PC-9 (cell line): ENCODE data around the gene TRPV6. TPM values are rescaled to one million over a fixed set of nuclear protein-coding genes. Genes with fewer than 3 reads are reported as not detected.

Source experiments
- BruUV-seq: library from RNA; stranded (reverse); fragments of 400-500 nt; replicated peaks from 2 replicates; lab custom pipeline; 2021; lab: Mats Ljungman, UMichigan
- CTCF ChIA-PET: fragments of 300-600 bp; sonication (Branson Sonifier 250); formaldehyde crosslinking; loops from one replicate; lab custom pipeline; 2022; ENCODE audit warnings: antibody characterized with exemption; lab: Charles Lee
- POLR2A ChIA-PET: fragments of 300-600 bp; sonication (Branson Sonifier 250); formaldehyde crosslinking; loops from one replicate; lab custom pipeline; 2022; ENCODE audit warnings: antibody characterized with exemption; ENCODE audit not compliant: unreplicated experiment; lab: Charles Lee
- DNase-seq, 2 experiments: peaks; one replicate each; pipeline versions ENCODE4 v3.0.0 to v3.0.0-alpha.2; 2015 to 2022; ENCODE audit warnings: mixed read lengths in 1 of 2
- H2AFZ ChIP-seq: fragments of 200-600 bp; sonication (generic); 2 replicates; pipeline ENCODE4 v1.8.1; 2017; ENCODE audit warnings: antibody characterized with exemption
- H3F3A ChIP-seq: fragments of 200-600 bp; sonication (generic); 2 replicates; pipeline ENCODE4 v1.8.1; 2017; ENCODE audit warnings: antibody characterized with exemption, mild to moderate bottlenecking, low read depth; ENCODE audit not compliant: insufficient read depth
- H3K27ac ChIP-seq: fragments of 200-600 bp; sonication (generic); 2 replicates; pipeline ENCODE4 v1.6.1; 2016; ENCODE audit warnings: mixed run types
- H3K27me3 ChIP-seq: fragments of 200-600 bp; sonication (generic); 2 replicates; pipeline ENCODE4 v1.6.1; 2016; ENCODE audit warnings: low read depth, mixed run types; ENCODE audit not compliant: insufficient read depth
- H3K36me3 ChIP-seq: fragments of 200-600 bp; sonication (generic); 2 replicates; pipeline ENCODE4 v1.6.1; 2016; ENCODE audit warnings: low read depth, mixed run types
- H3K4me1 ChIP-seq: fragments of 200-600 bp; sonication (generic); replicated peaks from 2 replicates; pipeline ENCODE4 v1.6.1; 2016; ENCODE audit warnings: mixed run types; ENCODE audit not compliant: insufficient read depth
- H3K4me2 ChIP-seq: fragments of 200-600 bp; sonication (generic); 2 replicates; pipeline ENCODE4 v1.6.1; 2017; ENCODE audit warnings: mixed run types
- H3K4me3 ChIP-seq: fragments of 200-600 bp; sonication (generic); 2 replicates; pipeline ENCODE4 v1.6.1; 2016; ENCODE audit warnings: mixed run types
- H3K79me2 ChIP-seq: fragments of 200-600 bp; sonication (generic); 2 replicates; pipeline ENCODE4 v1.6.1; 2017; ENCODE audit warnings: low read depth, mixed run types
- H3K9me2 ChIP-seq: fragments of 200-600 bp; sonication (generic); 2 replicates; pipeline ENCODE4 v1.8.1; 2017; ENCODE audit warnings: mild to moderate bottlenecking; ENCODE audit not compliant: insufficient read depth
- H3K9me3 ChIP-seq: fragments of 200-600 bp; sonication (generic); 2 replicates; pipeline ENCODE4 v1.8.1; 2016; ENCODE audit warnings: low read depth; ENCODE audit not compliant: insufficient read depth
- H4K20me1 ChIP-seq: fragments of 200-600 bp; sonication (generic); 2 replicates; pipeline ENCODE4 v1.8.1; 2017; ENCODE audit not compliant: insufficient read depth
- EZH2 ChIP-seq: fragments of 200-600 bp; sonication (generic); IDR thresholded peaks from 2 replicates; pipeline ENCODE4 v1.8.0; 2017; ENCODE audit warnings: antibody characterized with exemption, low read depth
- intact Hi-C: fragments of 100-400 bp; cut with micrococcal nuclease; formaldehyde crosslinking; loops from one replicate; pipeline ENCODE4 v1.10.0; 2022; ENCODE audit not compliant: unreplicated experiment
- total RNA-seq: library from RNA; stranded (reverse); gene quantifications from 2 replicates; pipeline ENCODE4 v1.2.3, GENCODE V29; 2021
- TF ChIP-seq, protein P1 (sequence below): fragments of 200-600 bp; sonication (generic); conservative IDR thresholded peaks from 2 replicates; pipeline ENCODE4 v1.6.1; 2017; ENCODE audit warnings: mixed run types, antibody characterized with exemption, mild to moderate bottlenecking, moderate library complexity

The TRPV6 gene
- total RNA-seq, 1 experiment from 2014 or later: 14.7 TPM

DNA sequence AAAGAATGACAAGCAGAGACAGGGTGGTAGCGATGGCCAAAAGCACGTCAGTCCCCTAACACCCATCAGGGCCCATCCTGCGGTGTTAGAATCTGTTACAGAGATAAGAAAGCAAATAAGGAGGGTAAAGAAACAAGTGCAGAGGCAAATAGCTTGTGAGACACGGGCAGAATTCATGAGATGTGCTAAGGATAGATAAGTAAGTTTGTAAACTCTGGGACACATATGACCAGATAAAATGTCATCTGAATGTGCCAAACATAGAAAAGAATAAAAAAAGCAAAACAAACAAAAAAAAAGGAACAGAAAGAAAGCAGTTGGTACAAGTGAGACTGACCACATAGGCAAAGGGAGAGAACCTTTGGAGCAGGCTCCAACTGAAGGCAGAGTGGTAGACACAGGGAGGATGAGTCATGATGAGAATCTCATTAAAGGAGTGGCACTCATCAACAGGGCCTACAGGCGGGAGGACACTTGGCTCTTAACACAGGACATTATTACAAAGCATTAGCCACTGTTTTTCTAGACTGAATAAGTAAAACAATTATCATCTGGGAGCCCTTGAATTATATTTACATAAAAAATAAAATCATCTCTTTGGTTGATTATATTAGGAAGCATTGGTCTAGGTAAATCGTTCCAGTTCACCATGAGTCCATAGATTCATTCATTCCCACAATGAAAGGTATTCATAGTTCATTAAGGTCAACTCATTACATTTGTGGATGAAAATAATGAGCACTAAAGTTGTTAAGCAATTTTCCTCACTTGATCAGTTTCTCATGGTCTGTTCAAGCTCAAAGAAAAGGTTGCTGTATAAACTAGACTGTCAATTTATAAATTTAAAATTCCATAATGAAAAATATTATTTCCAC is 52.1 kb downstream of the TRPV6 start:
- intact Hi-C loops: no loop called here
- Histone ChIP-seq H3K9me3 (peaks cover 9% of the 10 kb centered on the region), H3K4me3 (no peak overlapping the region), H3K4me2 (no peak overlapping the region), H3K27me3 (no peaks in the 10 kb centered on the region), H3F3A (peaks cover 17% of the 10 kb centered on the region), H3K4me1 (peaks cover 36% of the 10 kb centered on the region), H4K20me1 (no peaks in the 10 kb centered on the region), H3K36me3 (no peaks in the 10 kb centered on the region), H3K79me2 (no peaks in the 10 kb centered on the region), H3K9me2 (no peaks in the 10 kb centered on the region), H2AFZ (no peak overlapping the region), H3K27ac (peak overlapping the region; percentile 54; the same call in 1 of the 2 replicates)
- ChIA-PET POLR2A (no interaction called here), CTCF (no interaction called here)
- no peak for DNase-seq
- TF ChIP-seq EZH2: no peak
- TF ChIP-seq, protein P1, sequence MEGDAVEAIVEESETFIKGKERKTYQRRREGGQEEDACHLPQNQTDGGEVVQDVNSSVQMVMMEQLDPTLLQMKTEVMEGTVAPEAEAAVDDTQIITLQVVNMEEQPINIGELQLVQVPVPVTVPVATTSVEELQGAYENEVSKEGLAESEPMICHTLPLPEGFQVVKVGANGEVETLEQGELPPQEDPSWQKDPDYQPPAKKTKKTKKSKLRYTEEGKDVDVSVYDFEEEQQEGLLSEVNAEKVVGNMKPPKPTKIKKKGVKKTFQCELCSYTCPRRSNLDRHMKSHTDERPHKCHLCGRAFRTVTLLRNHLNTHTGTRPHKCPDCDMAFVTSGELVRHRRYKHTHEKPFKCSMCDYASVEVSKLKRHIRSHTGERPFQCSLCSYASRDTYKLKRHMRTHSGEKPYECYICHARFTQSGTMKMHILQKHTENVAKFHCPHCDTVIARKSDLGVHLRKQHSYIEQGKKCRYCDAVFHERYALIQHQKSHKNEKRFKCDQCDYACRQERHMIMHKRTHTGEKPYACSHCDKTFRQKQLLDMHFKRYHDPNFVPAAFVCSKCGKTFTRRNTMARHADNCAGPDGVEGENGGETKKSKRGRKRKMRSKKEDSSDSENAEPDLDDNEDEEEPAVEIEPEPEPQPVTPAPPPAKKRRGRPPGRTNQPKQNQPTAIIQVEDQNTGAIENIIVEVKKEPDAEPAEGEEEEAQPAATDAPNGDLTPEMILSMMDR: no peak
- BruUV-seq: no TSS peak

DNA sequence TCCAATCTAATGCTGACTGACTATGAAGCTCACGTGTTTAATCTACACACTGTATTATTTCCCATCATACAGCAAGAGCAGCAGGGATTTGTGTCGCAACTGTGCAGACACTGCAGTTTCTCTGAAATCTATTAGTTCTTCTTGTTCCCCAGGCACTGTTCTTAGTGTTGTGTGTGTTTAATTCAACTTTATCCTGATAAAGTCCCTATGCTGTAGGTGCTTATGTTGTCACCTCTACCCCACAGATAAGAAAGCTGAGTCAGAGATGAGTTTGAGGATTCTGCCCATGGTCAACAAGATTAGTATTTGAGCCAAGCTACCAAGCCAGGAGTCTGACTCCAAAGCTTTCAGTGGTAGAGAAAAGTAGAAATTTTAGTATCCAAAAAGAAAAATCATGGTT is 53.1 kb downstream of the TRPV6 start:
- CTCF ChIA-PET: interaction anchor here (0.6 kb wide), 1 partner anchor 509 kb away, joined by 5 read pairs; no protein-coding TSS in a partner anchor
- Histone ChIP-seq H3K4me3 (no peak overlapping the region), H2AFZ (0 out of 2 replicates have a peak overlapping the region, but pooled peaks have one; percentile 1), H4K20me1 (no peaks in the 10 kb centered on the region), H3F3A (peaks cover 19% of the 10 kb centered on the region), H3K36me3 (no peaks in the 10 kb centered on the region), H3K9me3 (peaks cover 9% of the 10 kb centered on the region), H3K4me1 (peaks cover 43% of the 10 kb centered on the region), H3K9me2 (no peaks in the 10 kb centered on the region), H3K4me2 (peak overlapping the region; percentile 23), H3K79me2 (no peaks in the 10 kb centered on the region), H3K27me3 (no peaks in the 10 kb centered on the region), H3K27ac (peak overlapping the region; percentile 54)
- no TSS peak for BruUV-seq
- DNase-seq: peak in 1 of 2 experiments; percentile 73
- no peak for TF ChIP-seq EZH2
- TF ChIP-seq, protein P1: no peak
- intact Hi-C loops: no loop called here
- POLR2A ChIA-PET: no interaction called here

DNA sequence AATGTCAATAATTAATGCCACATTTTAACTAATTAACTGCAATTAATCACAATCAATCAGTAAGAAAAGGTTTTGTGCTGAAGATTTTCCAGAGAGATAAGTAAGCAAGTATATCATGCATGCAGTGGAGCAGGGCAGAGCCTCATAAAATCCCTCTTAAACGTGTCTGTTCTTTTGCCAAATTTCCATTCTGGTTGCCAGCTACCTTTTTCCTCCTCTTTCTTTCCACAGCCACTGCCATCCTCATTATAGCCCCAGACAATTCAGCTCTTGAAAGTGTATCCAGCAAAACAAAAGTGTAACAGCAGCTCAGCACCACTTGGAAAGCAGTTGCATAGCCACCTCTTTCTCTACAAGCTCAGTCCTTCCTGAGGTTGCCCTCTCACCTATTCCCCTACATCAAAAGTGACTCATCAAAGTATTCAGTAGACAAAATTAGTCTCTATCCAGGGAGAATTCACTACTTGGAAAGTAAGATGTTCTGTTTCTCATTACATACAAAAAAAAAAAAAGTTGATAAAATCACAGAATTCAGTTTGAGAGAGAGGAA is 57.5 kb downstream of the TRPV6 start:
- H3K27ac ChIP-seq: peak overlapping the region; percentile 54
- intact Hi-C loops: no loop called here
- no peaks in the 10 kb centered on the region; the same call in 1 of the 2 replicates for H3K9me2 ChIP-seq
- peaks cover 40% of the 10 kb centered on the region for H3K4me1 ChIP-seq
- H2AFZ ChIP-seq: peak overlapping the region; percentile 73
- peaks cover 11% of the 10 kb centered on the region for H3K9me3 ChIP-seq
- H4K20me1 ChIP-seq: no peaks in the 10 kb centered on the region
- peak overlapping the region; percentile 70 for H3K4me2 ChIP-seq
- H3K4me3 ChIP-seq: no peak overlapping the region; the same call in 1 of the 2 replicates
- no TSS peak for BruUV-seq
- DNase-seq: peak in 1 of 2 experiments; percentile 69
- peaks cover 23% of the 10 kb centered on the region for H3F3A ChIP-seq
- H3K36me3 ChIP-seq: peaks cover 6% of the 10 kb centered on the region; the same call in 1 of the 2 replicates
- POLR2A ChIA-PET: interaction anchor here (0.7 kb wide), 1 partner anchor 30 kb away, joined by 8 read pairs; no protein-coding TSS in a partner anchor
- TF ChIP-seq, protein P1: no peak
- TF ChIP-seq EZH2: no peak
- CTCF ChIA-PET: interaction anchor here (0.6 to 0.8 kb wide), 3 partner anchors 240 to 387 kb away, joined by 3 read pairs; no protein-coding TSS in a partner anchor
- H3K27me3 ChIP-seq: no peaks in the 10 kb centered on the region
- no peaks in the 10 kb centered on the region for H3K79me2 ChIP-seq
